ENCODE results near the gene CYBC1.

CYBC1 gene

DNA sequence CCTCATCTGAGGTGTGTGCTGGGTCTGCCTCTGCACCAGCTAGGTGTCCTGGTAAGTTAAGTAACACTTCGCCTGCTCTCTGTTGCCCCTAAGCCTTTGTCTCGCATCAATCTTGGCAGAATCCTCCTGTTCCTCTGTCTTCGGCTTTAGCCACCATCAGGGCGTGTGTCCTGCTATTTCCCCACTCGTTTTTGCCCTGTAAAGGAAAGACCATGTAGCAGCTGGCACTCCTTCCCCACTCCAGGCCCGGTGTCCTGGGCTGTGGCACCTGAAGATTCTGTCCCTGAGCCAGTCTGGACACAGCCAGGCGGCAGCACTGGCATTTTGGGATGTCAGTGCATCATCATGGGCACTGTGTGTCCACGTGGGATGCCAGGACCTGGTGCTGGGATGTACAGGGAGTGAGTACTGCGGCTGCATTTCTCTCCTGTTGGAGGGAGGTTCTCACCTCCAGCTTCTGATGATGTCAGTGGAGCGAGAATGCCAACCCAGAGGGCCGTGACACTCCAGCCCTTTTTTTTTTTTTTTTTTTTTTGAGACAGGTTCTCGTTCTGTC lies 42.8 kb upstream of the CYBC1 start:
- DNase-seq (ENCODE audit: low read depth), result no peak
- H3K4me3 ChIP-seq (replicated peaks; ENCODE audit: low read depth, low read length), result no peak overlapping the region
- TF ChIP-seq, protein P1, sequence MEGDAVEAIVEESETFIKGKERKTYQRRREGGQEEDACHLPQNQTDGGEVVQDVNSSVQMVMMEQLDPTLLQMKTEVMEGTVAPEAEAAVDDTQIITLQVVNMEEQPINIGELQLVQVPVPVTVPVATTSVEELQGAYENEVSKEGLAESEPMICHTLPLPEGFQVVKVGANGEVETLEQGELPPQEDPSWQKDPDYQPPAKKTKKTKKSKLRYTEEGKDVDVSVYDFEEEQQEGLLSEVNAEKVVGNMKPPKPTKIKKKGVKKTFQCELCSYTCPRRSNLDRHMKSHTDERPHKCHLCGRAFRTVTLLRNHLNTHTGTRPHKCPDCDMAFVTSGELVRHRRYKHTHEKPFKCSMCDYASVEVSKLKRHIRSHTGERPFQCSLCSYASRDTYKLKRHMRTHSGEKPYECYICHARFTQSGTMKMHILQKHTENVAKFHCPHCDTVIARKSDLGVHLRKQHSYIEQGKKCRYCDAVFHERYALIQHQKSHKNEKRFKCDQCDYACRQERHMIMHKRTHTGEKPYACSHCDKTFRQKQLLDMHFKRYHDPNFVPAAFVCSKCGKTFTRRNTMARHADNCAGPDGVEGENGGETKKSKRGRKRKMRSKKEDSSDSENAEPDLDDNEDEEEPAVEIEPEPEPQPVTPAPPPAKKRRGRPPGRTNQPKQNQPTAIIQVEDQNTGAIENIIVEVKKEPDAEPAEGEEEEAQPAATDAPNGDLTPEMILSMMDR (IDR thresholded peaks at IDR 0.05; ENCODE audit: low read length, missing control alignments), result no peak

DNA sequence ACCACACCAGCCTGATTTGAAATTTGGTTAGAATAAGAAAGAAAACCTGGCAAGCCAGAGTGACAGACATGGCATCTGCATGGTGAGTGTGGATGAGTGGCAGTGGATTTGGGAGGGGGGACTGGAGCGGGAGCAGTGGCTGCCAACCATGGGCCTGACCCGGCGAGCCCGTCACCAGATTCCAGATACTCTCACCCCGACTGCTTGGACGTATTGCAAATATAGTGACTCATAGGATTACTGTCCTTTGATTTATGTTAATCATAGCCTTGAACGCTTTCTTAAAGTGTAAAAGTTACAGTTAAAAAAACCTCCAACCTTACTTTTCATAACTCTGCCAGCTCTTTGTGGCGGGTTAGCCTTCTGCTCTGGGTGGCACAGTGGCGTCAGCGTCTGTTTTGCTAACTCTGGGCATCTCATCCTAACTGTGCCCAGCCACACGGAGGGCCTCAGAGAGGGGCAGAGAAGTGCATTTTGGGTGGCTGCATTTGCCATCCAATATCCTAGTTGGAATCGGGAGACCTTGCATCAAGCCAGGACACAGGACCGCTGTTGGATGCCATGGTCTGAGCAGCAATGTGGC lies 42.2 kb upstream of the CYBC1 start:
- no peak overlapping the region for H3K4me3 ChIP-seq (replicated peaks; ENCODE audit: low read depth, low read length)
- TF ChIP-seq, protein P1 (IDR thresholded peaks at IDR 0.05; ENCODE audit: low read length, missing control alignments), result no peak

DNA sequence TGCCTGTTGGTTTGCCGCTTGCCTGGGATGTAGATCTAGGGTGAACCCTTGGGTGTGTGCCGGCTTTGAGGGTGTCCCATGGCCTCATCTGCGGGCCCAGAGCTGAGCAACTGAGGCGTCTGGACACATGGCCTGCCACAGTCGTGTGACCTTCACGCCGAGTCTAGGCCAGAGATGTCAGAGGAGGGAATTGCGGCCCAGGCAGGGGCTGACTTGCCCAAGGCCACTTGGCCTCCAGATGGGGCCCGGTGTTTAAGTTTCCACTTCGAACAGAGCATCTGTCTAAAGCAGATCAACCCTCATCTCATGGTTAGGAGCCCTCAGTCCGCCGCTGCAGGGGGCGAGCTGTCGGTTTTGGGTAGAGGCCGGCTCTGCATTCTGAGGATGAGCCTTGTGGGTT lies 41.0 kb upstream of the CYBC1 start:
- H3K4me3 ChIP-seq (replicated peaks; ENCODE audit: low read depth, low read length), result no peak overlapping the region
- TF ChIP-seq, protein P1 (IDR thresholded peaks at IDR 0.05; ENCODE audit: low read length, missing control alignments), result no peak
- no peak for DNase-seq (ENCODE audit: low read depth)

More for the DNA sequence above, 42.2 kb upstream of the CYBC1 start:
- peak; percentile 34 for DNase-seq (ENCODE audit: low read depth)

DNA sequence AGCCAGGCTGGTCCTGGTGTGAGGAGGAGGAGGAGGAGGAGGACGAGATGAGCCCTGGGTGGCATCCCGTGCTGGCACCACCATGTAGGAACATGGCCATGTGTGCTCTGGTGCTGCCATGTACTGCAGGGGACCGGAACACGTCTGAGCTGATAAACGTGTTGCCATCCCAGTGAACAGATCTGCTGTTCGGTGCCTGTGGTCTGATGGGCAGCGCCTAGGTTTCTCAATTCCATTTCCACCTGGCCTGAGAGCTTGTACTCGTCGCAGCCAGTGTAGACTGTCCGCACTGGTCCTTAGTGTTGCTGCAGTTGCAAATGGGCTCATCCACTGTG lies 40.6 kb upstream of the CYBC1 start:
- H3K4me3 ChIP-seq (replicated peaks; ENCODE audit: low read depth, low read length), result no peak overlapping the region
- TF ChIP-seq, protein P1 (IDR thresholded peaks at IDR 0.05; ENCODE audit: low read length, missing control alignments), result no peak
- no peak for DNase-seq (ENCODE audit: low read depth)

DNA sequence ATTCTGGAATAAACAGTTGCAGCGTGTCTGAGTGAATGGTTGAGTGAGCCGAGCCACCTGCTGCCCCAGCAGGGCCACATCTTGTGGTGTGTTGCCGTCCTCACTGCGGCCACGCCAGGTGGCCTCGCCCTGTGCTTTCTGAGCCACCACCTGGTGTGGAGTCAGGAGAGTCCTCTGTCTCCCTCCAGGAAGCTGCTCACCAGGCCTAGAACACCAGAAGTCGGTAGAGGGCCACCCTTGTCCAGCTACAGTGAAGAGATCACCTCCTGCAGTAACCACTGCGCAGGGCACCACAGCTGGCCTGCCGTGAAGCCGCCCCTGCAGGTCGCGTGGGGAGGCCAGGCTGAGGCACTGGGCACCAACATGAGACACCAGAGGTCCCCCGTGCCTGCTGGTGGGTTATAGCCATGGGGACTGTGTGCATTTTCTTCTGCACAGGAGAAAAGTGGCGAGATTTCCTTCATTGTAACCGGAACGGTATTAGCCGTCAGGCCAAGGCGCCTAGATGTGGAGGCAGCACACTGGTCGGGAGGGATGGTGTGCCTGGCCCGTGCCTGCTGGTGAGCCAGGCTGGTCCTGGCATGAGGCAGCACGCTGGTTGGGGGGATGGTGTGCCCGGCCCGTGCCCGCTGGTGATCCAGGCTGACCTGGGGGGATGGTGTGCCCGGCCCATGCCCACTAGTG lies 40.1 kb upstream of the CYBC1 start:
- DNase-seq (ENCODE audit: low read depth), result no peak
- TF ChIP-seq, protein P1 (IDR thresholded peaks at IDR 0.05; ENCODE audit: low read length, missing control alignments), result no peak
- no peak overlapping the region for H3K4me3 ChIP-seq (replicated peaks; ENCODE audit: low read depth, low read length)

DNA sequence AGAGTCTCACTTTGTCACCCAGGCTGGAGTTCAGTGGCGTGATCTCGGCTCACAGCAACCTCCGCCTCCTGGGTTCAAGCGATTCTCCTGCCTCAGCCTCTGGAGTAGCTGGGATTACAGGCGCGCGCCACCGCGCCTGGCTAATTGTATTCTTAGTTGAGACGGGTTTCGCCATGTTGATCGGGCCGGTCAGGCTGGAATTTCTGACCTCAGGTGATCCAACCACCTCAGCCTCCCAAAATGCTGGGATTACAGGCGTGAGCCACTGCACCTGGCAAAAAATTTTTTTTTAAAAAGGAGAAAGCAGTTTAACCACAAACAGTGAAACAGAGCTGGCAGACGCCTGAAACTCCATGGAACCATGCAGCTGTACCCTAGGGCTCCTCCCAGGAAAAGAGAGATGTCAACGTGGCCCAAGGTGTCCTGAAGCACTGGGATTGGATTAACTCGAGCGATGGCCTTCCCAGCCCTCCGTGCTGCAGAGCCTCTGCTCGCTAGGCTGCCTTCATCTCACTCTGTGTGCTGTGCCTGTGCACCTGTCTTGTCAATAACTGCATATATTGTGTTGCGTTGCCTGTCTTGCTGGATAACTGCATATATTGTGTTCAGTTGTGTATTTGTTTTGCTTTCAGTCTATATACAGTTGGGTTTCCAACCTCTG lies 39.4 kb upstream of the CYBC1 start:
- DNase-seq (ENCODE audit: low read depth), result no peak
- H3K4me3 ChIP-seq (replicated peaks; ENCODE audit: low read depth, low read length), result no peak overlapping the region
- TF ChIP-seq, protein P1 (IDR thresholded peaks at IDR 0.05; ENCODE audit: low read length, missing control alignments), result no peak

All from fibroblast of pulmonary artery (primary cell).